GM10248 (cell line): Measurements from ENCODE around the gene INSYN2B.

Experiments used
- CTCF ChIA-PET: fragments of 300-600 bp; sonication (Branson Sonifier 250); formaldehyde crosslinking; extraction: SDS; loops from one replicate; lab custom pipeline; 2021; ENCODE audit warnings: antibody characterized with exemption; lab: Yijun Ruan, JAX
- POLR2A ChIA-PET: fragments of 350-650 bp; sonication (Branson Sonifier 250); formaldehyde crosslinking; extraction: SDS; loops from one replicate; lab custom pipeline; 2020; ENCODE audit warnings: antibody characterized with exemption; lab: Yijun Ruan, JAX
- DNase-seq: peaks from one replicate; pipeline ENCODE4 v3.0.0; 2012; ENCODE audit errors: extremely low spot score
- TF ChIP-seq, protein P1 (sequence below): IDR thresholded peaks from 2 replicates; pipeline ENCODE4 v1.5.1; 2012; ENCODE audit warnings: mild to moderate bottlenecking, low read depth; ENCODE audit errors: extremely low read depth, missing control alignments, control extremely low read depth

Gene INSYN2B

DNA sequence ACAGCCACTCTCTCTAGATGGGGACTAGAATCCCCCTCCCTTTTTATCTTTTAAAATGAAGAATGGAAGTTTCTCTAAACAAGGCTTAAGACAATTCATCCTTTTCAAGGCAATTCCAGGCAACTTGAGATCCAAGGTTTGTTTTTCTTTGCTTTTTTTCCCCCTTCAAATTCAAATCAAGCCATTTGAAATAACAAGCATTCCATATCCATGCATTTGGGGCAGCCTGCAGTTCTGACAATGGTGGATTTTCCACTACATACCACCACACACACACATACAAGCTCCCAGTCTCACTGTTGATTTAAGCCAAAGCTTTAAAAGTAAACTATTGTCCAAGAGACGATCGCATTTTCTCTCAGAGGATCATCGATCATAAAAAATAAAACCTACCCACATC is 424 bp downstream of the INSYN2B start:
- POLR2A ChIA-PET: no interaction called here

DNA sequence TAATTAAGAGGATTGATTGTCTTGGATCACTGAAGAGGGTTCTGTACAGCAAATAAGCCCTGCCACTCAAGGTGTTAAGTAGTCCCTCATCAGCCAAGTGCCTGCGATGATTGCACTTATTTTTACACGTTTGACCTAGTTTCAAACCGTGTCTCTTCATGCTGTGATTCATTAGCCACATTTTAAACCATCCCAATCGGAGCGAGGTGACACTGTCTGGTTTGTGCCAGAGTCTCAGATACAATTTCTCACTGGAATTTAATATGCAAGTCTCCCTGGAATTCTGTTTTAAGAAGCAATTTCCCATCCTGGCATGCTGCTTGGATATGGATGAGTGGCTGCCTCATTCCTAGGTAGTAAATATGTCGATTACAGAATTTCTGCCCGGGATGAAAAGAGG is 1.6 kb downstream of the INSYN2B start:
- POLR2A ChIA-PET: no interaction called here
- DNase-seq: no peak
- CTCF ChIA-PET: no interaction called here
- TF ChIP-seq, protein P1, sequence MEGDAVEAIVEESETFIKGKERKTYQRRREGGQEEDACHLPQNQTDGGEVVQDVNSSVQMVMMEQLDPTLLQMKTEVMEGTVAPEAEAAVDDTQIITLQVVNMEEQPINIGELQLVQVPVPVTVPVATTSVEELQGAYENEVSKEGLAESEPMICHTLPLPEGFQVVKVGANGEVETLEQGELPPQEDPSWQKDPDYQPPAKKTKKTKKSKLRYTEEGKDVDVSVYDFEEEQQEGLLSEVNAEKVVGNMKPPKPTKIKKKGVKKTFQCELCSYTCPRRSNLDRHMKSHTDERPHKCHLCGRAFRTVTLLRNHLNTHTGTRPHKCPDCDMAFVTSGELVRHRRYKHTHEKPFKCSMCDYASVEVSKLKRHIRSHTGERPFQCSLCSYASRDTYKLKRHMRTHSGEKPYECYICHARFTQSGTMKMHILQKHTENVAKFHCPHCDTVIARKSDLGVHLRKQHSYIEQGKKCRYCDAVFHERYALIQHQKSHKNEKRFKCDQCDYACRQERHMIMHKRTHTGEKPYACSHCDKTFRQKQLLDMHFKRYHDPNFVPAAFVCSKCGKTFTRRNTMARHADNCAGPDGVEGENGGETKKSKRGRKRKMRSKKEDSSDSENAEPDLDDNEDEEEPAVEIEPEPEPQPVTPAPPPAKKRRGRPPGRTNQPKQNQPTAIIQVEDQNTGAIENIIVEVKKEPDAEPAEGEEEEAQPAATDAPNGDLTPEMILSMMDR: no peak

More for the DNA sequence above, 424 bp downstream of the INSYN2B start:
- DNase-seq: no peak
- TF ChIP-seq, protein P1: no peak
- CTCF ChIA-PET: interaction anchor here (0.7 to 2.4 kb wide), 26 partner anchors 9 to 413 kb away, joined by 3 to 16 read pairs (median 4); no protein-coding TSS in a partner anchor

DNA sequence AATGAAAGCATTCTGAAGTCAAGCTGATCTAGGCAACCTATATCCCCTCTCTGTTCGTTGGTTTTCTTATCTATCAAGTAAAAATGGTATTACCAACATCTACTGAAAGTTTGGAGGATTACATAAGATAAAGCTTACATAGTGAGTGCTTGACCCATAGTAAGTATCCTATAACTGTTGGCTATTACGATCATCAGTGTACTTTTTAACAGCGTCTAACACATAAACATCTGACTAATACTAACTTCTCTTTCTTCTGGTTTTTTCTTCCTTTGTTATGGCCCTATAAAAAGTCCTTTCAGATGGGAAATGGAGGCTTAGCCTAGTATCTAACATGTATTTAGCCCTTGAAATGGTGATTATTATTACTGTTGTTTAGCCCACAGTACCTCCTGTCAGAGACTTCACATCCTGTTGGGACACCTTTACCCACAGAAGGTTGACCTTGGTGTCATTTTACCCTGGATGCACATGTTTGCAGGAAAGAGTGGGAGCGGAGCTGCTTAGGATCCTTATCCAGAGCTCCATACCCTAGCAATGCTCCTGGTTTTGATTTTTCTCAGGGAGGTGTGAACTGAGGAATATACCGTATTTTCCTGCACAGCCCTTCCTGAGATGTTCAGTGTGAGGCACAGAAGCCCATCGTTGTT is 6.0 kb downstream of the INSYN2B start:
- DNase-seq: no peak
- CTCF ChIA-PET: interaction anchor here (1.3 to 1.5 kb wide), 4 partner anchors 10 to 69 kb away, joined by 3 to 4 read pairs (median 3); no protein-coding TSS in a partner anchor
- POLR2A ChIA-PET: no interaction called here

DNA sequence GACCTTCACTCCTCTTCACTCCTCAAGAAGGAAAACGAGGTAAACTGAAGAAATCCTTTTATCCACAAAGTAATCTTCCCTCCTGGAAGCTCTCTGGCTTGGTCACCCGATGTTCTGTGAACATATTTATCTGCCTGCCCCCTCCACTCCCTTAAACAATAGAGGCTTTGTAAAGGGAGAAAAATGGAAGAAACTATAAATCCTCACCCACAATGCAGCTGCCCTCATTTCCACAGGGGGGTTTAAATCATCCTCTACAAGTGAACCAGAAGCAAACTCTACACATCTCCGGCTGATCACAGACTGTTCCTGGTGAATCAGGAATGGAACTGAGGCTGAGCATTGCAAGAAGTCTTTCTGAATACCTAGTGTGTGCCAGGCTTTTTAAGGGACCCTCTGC is 7.2 kb downstream of the INSYN2B start:
- CTCF ChIA-PET: interaction anchor here (1.5 kb wide), 3 partner anchors 15 to 68 kb away, joined by 3 to 4 read pairs (median 3); no protein-coding TSS in a partner anchor
- no peak for DNase-seq
- TF ChIP-seq, protein P1: no peak
- POLR2A ChIA-PET: no interaction called here

More for the DNA sequence above, 6.0 kb downstream of the INSYN2B start:
- TF ChIP-seq, protein P1: no peak

DNA sequence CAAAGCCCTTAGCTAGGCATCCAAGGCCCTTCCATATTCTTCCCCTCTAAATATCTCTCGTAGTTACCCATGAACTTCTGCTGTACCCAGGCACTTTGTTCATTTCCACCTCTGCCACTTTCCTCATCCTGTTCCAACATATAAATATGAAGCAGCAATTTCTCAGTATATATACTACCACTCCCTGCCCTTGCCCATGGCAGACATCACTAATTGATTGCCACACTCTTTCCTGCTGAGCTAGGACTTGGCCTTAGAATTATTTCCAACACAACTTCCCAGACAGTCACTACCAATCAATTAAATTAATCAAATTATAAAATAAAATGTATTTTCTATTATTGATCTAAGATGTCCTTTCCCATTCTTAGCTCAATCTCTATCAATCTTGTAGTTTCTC is 8.5 kb downstream of the INSYN2B start:
- ChIA-PET CTCF (interaction anchor here (2.1 to 2.5 kb wide), 2 partner anchors 9 to 270 kb away, joined by 7 to 16 read pairs; partner anchors contain the start of gene INSYN2B), POLR2A (interaction anchor here (0.7 kb wide), 1 partner anchor 269 kb away, joined by 3 read pairs; no protein-coding TSS in a partner anchor)
- DNase-seq: no peak
- TF ChIP-seq, protein P1: no peak

DNA sequence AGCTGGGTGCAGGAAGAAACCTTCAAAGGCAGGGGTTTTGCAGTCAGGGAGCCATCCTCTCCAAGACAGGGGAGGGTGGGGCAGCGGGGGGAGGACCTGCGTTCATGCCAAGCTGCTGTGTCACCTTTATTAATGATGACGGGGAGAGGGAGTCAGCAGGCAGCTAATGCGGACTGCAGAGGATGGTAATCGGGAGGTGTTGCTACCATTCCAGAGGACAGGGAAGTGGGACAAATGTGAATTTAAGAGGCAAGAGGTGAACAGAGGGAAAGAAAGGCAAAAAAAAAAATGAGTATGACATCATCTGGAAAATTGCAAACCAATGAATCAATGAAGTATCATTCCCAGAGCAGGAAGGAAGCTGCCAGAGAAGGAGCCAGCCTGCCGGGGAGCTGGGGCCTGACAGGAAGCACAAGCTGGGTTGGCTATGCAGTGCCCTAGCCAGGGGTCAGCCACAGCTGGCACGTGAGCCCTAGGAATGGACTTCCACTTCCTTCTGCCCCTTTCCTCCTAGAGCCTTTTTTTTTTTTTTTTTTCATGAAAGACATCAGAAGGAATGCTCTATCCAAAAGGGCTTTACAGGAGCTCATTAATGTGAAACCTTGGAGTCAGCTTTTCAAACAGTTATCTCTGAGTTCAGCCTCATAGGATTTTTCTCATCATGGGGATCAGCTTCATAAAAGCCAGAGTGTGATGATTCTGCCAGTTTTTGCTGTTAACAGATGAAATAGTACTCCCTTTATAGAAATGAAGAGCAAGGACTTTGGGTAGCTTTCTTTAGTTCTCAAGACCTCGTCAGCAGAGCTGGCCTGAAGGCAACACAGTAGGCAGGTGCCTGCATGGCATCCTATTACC is 9.2 kb downstream of the INSYN2B start:
- DNase-seq: no peak

More for the DNA sequence above, 9.2 kb downstream of the INSYN2B start:
- ChIA-PET CTCF (interaction anchor here (2.1 to 2.5 kb wide), 2 partner anchors 9 to 269 kb away, joined by 7 to 16 read pairs; partner anchors contain the start of gene INSYN2B), POLR2A (interaction anchor here (0.5 kb wide), 1 partner anchor 388 kb away, joined by 6 read pairs; the partner anchor contains the start of gene SPDL1)
- TF ChIP-seq, protein P1: no peak
